Panc1 (cell line): Measurements from ENCODE around the gene MIER2. TPM values are rescaled to one million over a fixed set of nuclear protein-coding genes. Genes with fewer than 3 reads are reported as not detected.
"Not testable (repeated sequence)": the region's sequence is repeated elsewhere in the genome, so short reads cannot be mapped to it uniquely, and the experiment has no call there.

Source experiments
- ATAC-seq: fragments of 200-7000 bp; cut with Tn5 transposase; 2 replicates; pipeline ENCODE4 v1.9.1; 2020; ENCODE audit warnings: mild to moderate bottlenecking, moderate library complexity
- BruUV-seq: library from RNA; stranded (reverse); fragments of 400-500 nt; replicated peaks from 2 replicates; lab custom pipeline; 2021; lab: Mats Ljungman, UMichigan
- CTCF ChIA-PET: fragments of 300-600 bp; sonication (Branson Sonifier 250); formaldehyde crosslinking; loops from one replicate; lab custom pipeline; 2022; ENCODE audit warnings: antibody characterized with exemption; lab: Charles Lee
- POLR2A ChIA-PET: fragments of 300-600 bp; sonication (Branson Sonifier 250); formaldehyde crosslinking; loops from one replicate; lab custom pipeline; 2022; ENCODE audit warnings: antibody characterized with exemption; lab: Charles Lee
- DNase-seq: peaks from one replicate; pipeline ENCODE4 v3.0.0-alpha.2; 2010; ENCODE audit warnings: low read depth, low spot score
- H3K27ac ChIP-seq: 2 replicates; pipeline ENCODE4 v1.5.1; 2011; ENCODE audit warnings: mild to moderate bottlenecking, low read length, inconsistent platforms
- H3K27me3 ChIP-seq: fragments of 200-500 bp; sonication (Bioruptor generic); 2 replicates; pipeline ENCODE4 v1.6.0; 2014; ENCODE audit warnings: low read length, inconsistent platforms; ENCODE audit not compliant: control insufficient read depth, insufficient read depth
- H3K36me3 ChIP-seq: fragments of 200-500 bp; sonication (Bioruptor generic); 2 replicates; pipeline ENCODE4 v1.5.1; 2014; ENCODE audit warnings: inconsistent platforms, mild to moderate bottlenecking, low read length, moderate library complexity; ENCODE audit not compliant: control insufficient read depth, insufficient read depth
- H3K4me1 ChIP-seq: 2 replicates; pipeline ENCODE4 v1.5.1; 2011; ENCODE audit warnings: inconsistent platforms, mild to moderate bottlenecking, low read length, moderate library complexity; ENCODE audit not compliant: control insufficient read depth, insufficient read depth
- H3K4me3 ChIP-seq, 2 experiments: 2 replicates each; pipeline ENCODE4 v1.5.1; 2011 to 2012; ENCODE audit warnings: low read depth in 2 of 2, low read length in 2 of 2, mild to moderate bottlenecking in 2 of 2, inconsistent platforms in 1 of 2, moderate library complexity in 1 of 2
- H3K9me3 ChIP-seq: fragments of 200-500 bp; sonication (Bioruptor generic); 2 replicates; pipeline ENCODE4 v1.5.1; 2014; ENCODE audit warnings: low read depth, mild to moderate bottlenecking, inconsistent platforms, low read length, moderate library complexity; ENCODE audit not compliant: control insufficient read depth, insufficient read depth
- POLR2AphosphoS5 ChIP-seq: IDR thresholded peaks from 2 replicates; pipeline ENCODE4 v1.6.1; 2012; ENCODE audit warnings: mild to moderate bottlenecking, low read depth, low read length, moderate library complexity
- SIN3A ChIP-seq: IDR thresholded peaks from 2 replicates; pipeline ENCODE4 v1.6.1; 2012; ENCODE audit warnings: low read depth, mild to moderate bottlenecking, low read length, moderate library complexity, borderline replicate concordance; ENCODE audit not compliant: insufficient read depth
- TCF7L2 ChIP-seq: IDR thresholded peaks from 2 replicates; pipeline ENCODE4 v1.6.1; 2011; ENCODE audit warnings: mild to moderate bottlenecking, low read depth, low read length, inconsistent platforms
- in situ Hi-C: cut with HindIII; loops from 2 replicates; pipeline ENCODE4 v1.10.0; 2016; ENCODE audit warnings: low sequenced_read_pairs, low pct_unique_long_range_greater_than_20kb
- intact Hi-C: fragments of 100-400 bp; cut with micrococcal nuclease; formaldehyde crosslinking; loops from one replicate; pipeline ENCODE4 v1.10.0; 2022; ENCODE audit not compliant: unreplicated experiment
- total RNA-seq: library from RNA; stranded (reverse); gene quantifications from one replicate; pipeline ENCODE4 v1.2.1, GENCODE V29; 2021; ENCODE audit not compliant: unreplicated experiment
- TF ChIP-seq, protein P1 (sequence below), 2 experiments: IDR thresholded peaks; 2 replicates each; pipeline ENCODE4 v1.6.1; 2011 to 2012; ENCODE audit warnings: low read depth in 2 of 2, control low read depth in 1 of 2, low read length in 1 of 2, mild to moderate bottlenecking in 1 of 2, moderate library complexity in 1 of 2; ENCODE audit not compliant: insufficient read depth in 1 of 2
- TF ChIP-seq, protein P2 (sequence below): fragments of 450-650 bp; IDR thresholded peaks from 2 replicates; pipeline ENCODE4 v1.5.1; 2017; ENCODE audit warnings: mild to moderate bottlenecking

The MIER2 gene
- total RNA-seq, 1 experiment from 2014 or later = 32.1 TPM

DNA sequence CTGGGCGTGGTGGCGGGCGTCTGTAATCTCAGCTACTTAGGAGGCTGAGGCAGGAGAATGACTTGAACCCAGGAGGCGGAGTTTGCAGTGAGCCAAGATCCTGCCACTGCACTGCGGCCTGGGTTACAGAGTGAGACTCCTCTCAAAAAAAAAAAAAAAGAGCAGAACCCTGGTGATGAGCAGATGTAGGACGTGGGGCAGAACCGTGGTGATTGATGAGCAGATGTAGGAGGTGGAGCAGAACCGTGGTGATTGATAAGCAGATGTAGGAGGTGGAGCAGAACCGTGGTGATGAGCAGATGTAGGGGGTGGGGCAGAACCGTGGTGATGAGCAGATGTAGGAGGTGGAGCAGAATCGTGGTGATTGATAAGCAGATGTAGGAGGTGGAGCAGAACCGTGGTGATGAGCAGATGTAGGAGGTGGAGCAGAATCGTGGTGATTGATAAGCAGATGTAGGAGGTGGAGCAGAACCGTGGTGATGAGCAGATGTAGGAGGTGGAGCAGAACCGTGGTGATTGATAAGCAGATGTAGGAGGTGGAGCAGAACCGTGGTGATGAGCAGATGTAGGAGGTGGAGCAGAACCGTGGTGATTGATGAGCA, 36.1 kb upstream of the MIER2 start:
- intact Hi-C loops, CTCF ChIA-PET, H3K27ac ChIP-seq, BruUV-seq, H3K9me3 ChIP-seq, H3K27me3 ChIP-seq, H3K4me1 ChIP-seq, H3K36me3 ChIP-seq, DNase-seq, ATAC-seq, POLR2A ChIA-PET, in situ Hi-C loops, H3K4me3 ChIP-seq: not testable (repeated sequence)

DNA sequence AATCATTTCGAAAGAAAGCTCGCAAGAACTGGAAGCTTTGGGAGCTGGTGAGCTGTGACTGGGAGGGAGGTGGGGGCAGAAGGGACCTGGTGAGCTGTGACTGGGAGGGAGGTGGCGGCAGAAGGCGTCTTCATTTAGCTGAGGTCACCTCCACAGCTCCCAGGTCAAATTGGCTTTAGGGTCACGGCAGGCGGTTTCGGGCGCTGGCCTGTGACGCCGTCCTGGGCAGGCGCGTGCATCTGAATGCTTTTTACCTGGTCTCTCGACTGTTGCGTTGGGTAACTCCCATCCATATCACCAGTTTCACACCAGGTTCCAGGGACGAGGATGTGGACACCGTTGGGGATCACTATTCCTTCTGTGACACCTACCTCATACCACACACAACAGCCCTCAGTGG, 35.2 kb upstream of the MIER2 start:
- no peak overlapping the region for H3K4me3 ChIP-seq
- H3K36me3 ChIP-seq = no peaks in the 10 kb centered on the region
- no peaks in the 10 kb centered on the region for H3K9me3 ChIP-seq
- no peak overlapping the region for H3K27ac ChIP-seq
- CTCF ChIA-PET = no interaction called here
- H3K4me1 ChIP-seq = no peaks in the 10 kb centered on the region
- TF ChIP-seq, protein P1, sequence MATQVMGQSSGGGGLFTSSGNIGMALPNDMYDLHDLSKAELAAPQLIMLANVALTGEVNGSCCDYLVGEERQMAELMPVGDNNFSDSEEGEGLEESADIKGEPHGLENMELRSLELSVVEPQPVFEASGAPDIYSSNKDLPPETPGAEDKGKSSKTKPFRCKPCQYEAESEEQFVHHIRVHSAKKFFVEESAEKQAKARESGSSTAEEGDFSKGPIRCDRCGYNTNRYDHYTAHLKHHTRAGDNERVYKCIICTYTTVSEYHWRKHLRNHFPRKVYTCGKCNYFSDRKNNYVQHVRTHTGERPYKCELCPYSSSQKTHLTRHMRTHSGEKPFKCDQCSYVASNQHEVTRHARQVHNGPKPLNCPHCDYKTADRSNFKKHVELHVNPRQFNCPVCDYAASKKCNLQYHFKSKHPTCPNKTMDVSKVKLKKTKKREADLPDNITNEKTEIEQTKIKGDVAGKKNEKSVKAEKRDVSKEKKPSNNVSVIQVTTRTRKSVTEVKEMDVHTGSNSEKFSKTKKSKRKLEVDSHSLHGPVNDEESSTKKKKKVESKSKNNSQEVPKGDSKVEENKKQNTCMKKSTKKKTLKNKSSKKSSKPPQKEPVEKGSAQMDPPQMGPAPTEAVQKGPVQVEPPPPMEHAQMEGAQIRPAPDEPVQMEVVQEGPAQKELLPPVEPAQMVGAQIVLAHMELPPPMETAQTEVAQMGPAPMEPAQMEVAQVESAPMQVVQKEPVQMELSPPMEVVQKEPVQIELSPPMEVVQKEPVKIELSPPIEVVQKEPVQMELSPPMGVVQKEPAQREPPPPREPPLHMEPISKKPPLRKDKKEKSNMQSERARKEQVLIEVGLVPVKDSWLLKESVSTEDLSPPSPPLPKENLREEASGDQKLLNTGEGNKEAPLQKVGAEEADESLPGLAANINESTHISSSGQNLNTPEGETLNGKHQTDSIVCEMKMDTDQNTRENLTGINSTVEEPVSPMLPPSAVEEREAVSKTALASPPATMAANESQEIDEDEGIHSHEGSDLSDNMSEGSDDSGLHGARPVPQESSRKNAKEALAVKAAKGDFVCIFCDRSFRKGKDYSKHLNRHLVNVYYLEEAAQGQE (IDR thresholded peaks at IDR 0.05; ENCODE audit: insufficient read depth in 1 of 2, low read depth in 2 of 2, low read length in 1 of 2) = no peak
- TF ChIP-seq POLR2AphosphoS5 = no peak
- TF ChIP-seq, protein P2, sequence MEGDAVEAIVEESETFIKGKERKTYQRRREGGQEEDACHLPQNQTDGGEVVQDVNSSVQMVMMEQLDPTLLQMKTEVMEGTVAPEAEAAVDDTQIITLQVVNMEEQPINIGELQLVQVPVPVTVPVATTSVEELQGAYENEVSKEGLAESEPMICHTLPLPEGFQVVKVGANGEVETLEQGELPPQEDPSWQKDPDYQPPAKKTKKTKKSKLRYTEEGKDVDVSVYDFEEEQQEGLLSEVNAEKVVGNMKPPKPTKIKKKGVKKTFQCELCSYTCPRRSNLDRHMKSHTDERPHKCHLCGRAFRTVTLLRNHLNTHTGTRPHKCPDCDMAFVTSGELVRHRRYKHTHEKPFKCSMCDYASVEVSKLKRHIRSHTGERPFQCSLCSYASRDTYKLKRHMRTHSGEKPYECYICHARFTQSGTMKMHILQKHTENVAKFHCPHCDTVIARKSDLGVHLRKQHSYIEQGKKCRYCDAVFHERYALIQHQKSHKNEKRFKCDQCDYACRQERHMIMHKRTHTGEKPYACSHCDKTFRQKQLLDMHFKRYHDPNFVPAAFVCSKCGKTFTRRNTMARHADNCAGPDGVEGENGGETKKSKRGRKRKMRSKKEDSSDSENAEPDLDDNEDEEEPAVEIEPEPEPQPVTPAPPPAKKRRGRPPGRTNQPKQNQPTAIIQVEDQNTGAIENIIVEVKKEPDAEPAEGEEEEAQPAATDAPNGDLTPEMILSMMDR = no peak
- TF ChIP-seq TCF7L2 = no peak
- no peak for TF ChIP-seq SIN3A
- in situ Hi-C loops (no loop called here), intact Hi-C loops (no loop called here)
- H3K27me3 ChIP-seq = no peaks in the 10 kb centered on the region
- DNase-seq (no peak), ATAC-seq (no peak)
- no TSS peak for BruUV-seq
- POLR2A ChIA-PET = no interaction called here

DNA sequence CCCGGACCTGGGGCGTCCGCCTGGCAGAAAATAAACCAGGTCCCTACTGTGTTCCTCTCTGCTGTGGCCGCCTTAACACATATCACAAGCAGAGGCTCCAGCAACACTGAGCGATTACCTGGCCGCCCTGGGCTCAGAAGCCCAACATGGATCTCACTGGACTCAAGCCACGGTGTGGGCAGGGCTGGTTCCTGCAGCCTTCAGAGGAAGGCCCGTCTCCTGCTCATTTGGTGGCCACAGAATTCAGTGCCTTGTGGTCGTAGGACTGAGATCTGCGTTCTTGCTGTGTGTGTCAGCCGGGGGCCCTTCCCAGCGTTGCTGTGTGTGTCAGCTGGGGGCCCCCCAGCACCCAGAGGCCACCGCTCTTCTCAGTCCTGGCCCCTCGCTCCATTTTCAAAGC, 34.1 kb upstream of the MIER2 start:
- in situ Hi-C loops = no loop called here
- ATAC-seq = no peak
- intact Hi-C loops = no loop called here
- Histone ChIP-seq H3K36me3 (no peaks in the 10 kb centered on the region), H3K27me3 (no peaks in the 10 kb centered on the region), H3K9me3 (no peaks in the 10 kb centered on the region), H3K4me1 (no peaks in the 10 kb centered on the region), H3K4me3 (no peak overlapping the region), H3K27ac (no peak overlapping the region)
- DNase-seq = no peak
- CTCF ChIA-PET = no interaction called here
- no peak for TF ChIP-seq POLR2AphosphoS5
- TF ChIP-seq, protein P2 = no peak
- no peak for TF ChIP-seq TCF7L2
- TF ChIP-seq, protein P1 (IDR thresholded peaks at IDR 0.05; ENCODE audit: insufficient read depth in 1 of 2, low read depth in 2 of 2, low read length in 1 of 2) = no peak
- no peak for TF ChIP-seq SIN3A
- no TSS peak for BruUV-seq
- POLR2A ChIA-PET = no interaction called here
